GM19351 (cell line): ENCODE measurements around the gene STX7.

Source experiments
- ATAC-seq: cut with Tn5 transposase; IDR thresholded peaks from one replicate; pipeline ENCODE4 v1.9.1; 2021; ENCODE audit warnings: mild to moderate bottlenecking, moderate library complexity; ENCODE audit not compliant: unreplicated experiment

The STX7 gene

GRCh38 chr6:132478266-132478665 lies 34.6 kb downstream of the STX7 start:
- no peak for ATAC-seq

GRCh38 chr6:132476688-132477087 lies 36.2 kb downstream of the STX7 start:
- ATAC-seq = no peak

GRCh38 chr6:132475925-132476324 lies 37.0 kb downstream of the STX7 start:
- ATAC-seq = no peak

- no peak for ATAC-seq
Observed at GRCh38 chr6:132471787-132472186, 41.1 kb downstream of the STX7 start.

GRCh38 chr6:132466952-132467351 lies 46.0 kb downstream of the STX7 start:
- ATAC-seq = no peak

GRCh38 chr6:132465530-132466485 lies 47.1 kb downstream of the STX7 start:
- ATAC-seq = peak; percentile 94

GRCh38 chr6:132464538-132465256 lies 48.2 kb downstream of the STX7 start:
- ATAC-seq = no peak

GRCh38 chr6:132461958-132462357 lies 51.0 kb downstream of the STX7 start:
- no peak for ATAC-seq

GRCh38 chr6:132459605-132459952 lies 53.3 kb downstream of the STX7 start:
- ATAC-seq = no peak

- no peak for ATAC-seq
Observed at GRCh38 chr6:132458887-132459604, 53.9 kb downstream of the STX7 start.

GRCh38 chr6:132456700-132457143 lies 56.2 kb downstream of the STX7 start:
- peak; percentile 93 for ATAC-seq

- no peak for ATAC-seq
Observed at GRCh38 chr6:132446855-132447241, 66.1 kb downstream of the STX7 start.

GRCh38 chr6:132446141-132446854 lies 66.6 kb downstream of the STX7 start:
- ATAC-seq = no peak

GRCh38 chr6:132445201-132445951 lies 67.5 kb downstream of the STX7 start:
- ATAC-seq = no peak

- ATAC-seq = no peak
Observed at GRCh38 chr6:132443206-132443605, 69.7 kb downstream of the STX7 start.

GRCh38 chr6:132430110-132430509 lies 82.8 kb downstream of the STX7 start:
- no peak for ATAC-seq

GRCh38 chr6:132425176-132425575 lies 87.7 kb downstream of the STX7 start:
- no peak for ATAC-seq

GRCh38 chr6:132423839-132424238 lies 89.1 kb downstream of the STX7 start:
- no peak for ATAC-seq

- no peak for ATAC-seq
Observed at GRCh38 chr6:132418235-132418965, 94.5 kb downstream of the STX7 start.
